ENCODE results near the gene CSF2. TPM values are rescaled to one million over a fixed set of nuclear protein-coding genes. Genes with fewer than 3 reads are reported as not detected.

CSF2 gene
- total RNA-seq: not detected

DNA sequence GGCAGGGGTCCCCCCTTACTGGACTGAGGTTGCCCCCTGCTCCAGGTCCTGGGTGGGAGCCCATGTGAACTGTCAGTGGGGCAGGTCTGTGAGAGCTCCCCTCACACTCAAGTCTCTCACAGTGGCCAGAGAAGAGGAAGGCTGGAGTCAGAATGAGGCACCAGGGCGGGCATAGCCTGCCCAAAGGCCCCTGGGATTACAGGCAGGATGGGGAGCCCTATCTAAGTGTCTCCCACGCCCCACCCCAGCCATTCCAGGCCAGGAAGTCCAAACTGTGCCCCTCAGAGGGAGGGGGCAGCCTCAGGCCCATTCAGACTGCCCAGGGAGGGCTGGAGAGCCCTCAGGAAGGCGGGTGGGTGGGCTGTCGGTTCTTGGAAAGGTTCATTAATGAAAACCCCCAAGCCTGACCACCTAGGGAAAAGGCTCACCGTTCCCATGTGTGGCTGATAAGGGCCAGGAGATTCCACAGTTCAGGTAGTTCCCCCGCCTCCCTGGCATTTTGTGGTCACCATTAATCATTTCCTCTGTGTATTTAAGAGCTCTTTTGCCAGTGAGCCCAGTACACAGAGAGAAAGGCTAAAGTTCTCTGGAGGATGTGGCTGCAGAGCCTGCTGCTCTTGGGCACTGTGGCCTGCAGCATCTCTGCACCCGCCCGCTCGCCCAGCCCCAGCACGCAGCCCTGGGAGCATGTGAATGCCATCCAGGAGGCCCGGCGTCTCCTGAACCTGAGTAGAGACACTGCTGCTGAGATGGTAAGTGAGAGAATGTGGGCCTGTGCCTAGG, at the start of gene CSF2:
Gene CSF2, plus strand, starts transcription at position 559 of the 783 bp plus-strand sequence. Its CDS starts 35 bp downstream, at position 594.
- DNase-seq: no peak

DNA sequence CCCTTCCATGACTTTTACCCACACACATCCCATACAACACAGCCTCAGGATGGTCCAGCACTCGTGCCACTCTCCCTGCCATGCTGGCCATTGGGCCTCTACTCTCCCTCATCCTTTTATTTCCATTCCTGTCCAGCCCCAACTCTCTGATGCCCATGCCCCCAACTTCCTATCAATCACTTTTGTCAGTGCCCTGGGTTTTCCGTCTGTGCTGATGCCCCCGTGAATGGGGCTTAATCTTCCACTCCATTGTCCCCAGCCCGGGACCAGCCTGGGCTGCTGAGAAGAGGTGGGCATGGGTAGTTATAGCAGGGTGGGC, 49.5 kb upstream of the CSF2 start:
- no peak for DNase-seq

DNA sequence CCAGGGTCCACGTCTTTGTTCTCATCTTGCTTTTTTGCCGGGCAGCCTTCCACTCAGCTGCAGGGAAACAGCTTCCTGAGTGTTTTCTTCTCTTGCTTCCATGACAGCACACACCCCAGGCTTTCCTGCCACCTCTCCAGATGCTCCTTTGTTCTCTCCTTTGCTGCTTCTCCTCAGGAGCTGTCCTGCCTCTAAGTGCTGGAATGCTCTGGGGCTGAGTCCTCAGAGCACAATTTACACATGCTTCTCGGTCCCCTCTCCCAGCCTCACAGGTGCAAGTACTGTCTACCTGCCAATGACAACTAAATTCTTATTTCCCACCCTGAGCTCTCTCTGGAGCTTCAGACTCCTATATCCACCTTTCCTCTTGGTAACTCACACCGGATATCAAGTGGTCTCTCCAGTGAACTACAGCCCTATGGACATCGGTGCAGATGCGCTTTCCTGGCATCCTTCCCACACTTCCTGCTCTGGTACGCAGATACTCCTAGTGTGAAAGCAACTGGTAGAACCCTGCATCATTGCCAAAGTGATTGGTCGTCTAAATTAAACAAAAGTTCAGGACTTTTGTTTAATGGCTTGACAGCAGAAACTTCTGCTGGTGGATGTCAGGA, 48.7 kb upstream of the CSF2 start:
- DNase-seq: no peak

DNA sequence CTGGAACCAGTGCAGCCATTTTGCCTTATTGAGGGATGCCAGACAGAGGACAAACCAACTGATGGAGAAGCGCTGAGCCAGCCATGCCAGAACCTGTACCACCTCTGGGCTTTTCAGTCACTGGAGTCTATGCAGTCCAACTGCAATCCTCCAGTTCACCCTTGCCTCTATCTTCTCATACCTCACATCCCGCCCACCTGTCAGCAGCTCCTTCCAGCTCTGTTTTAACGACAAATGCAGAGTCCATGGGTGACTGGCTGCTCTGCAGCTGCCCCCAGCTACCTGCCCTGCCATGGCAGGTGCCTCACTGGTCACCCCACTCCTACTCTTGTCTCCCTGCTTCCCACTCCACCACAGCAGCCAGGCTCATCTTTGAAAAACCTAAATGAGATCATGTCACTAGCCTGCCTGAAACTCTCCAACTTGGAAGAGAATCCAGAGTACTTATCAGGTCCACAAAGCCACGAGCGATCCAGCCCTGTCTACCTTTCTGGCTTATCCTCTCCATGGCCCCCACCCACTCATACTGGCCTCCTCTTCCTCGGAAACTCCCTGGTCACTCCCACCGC, 48.1 kb upstream of the CSF2 start:
- DNase-seq: no peak

DNA sequence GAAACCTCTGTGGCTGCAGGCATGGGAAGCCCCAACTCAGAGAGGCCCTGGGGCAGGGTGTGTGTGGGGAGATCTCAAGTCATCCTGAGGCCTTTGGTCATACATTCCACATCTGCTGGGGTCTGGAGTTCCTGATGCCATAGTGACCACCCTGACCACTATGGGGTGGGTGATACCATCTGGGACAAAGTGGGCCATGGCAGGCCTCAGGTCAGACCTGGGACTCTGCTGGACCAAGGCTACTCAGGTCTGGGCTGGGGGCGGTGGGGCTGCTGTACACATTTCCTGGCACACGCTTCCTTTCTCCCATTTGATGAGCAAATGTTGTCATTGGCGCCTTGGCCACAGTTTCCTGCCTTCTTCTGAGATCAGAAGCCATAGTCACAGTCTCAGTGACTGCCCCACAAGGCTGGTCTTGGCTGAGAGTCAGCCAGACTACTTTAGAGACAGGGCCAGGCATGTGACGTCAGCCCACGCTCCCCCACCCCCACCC, 47.0 kb upstream of the CSF2 start:
- no peak for DNase-seq

DNA sequence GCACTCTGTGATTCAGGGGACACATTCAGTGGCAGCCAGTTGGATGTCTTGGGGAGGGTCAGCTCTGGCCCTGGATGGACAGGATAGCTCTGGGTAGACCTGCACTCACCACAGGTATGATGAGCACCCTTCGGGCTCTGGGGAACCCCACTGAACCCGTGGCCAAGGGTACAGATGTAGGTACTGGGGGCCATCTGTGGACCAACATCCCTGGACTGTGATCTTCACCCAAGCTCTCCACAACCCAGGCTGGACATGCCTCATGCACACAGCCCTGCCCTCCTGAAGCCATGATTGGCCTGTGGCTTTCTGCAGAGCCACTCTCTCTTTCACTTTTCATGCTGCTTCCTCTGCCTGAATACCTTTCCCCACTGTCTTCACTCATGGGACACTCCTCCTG, 46.6 kb upstream of the CSF2 start:
- DNase-seq: no peak

DNA sequence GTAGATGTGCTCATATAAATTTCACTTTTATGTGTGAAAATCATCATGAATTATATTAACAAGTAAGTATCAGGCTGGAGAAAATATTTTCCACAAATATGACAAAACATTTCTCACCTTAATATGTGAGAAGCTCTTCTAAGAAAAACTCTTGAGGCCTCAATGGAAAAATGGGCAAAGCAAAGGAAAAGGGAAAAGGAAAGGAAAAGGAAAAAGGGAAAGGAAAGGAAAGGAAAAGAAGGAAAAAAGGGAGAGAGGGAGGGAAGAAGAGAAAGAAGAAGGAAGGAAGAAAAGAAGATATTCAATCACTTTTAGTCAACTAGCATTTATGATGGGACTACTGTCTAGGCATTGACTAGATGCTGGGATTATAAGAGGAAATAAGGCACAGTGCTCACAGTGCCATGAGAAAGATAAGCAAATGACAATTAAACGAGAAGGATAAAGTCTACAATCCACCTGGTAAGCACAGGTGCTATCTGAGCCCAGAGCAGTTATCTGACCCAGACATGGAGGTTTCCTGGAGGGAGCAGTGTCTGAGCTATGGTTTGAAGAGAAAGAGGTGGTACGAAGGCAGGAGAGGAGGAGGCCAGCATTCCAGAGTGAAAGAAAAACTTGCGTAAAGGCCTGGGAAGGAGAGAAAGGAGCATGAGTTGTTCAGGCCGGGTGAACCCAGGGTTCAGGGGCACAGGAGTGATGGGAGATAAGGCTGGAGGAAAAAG, 43.8 kb upstream of the CSF2 start:
- DNase-seq: no peak

DNA sequence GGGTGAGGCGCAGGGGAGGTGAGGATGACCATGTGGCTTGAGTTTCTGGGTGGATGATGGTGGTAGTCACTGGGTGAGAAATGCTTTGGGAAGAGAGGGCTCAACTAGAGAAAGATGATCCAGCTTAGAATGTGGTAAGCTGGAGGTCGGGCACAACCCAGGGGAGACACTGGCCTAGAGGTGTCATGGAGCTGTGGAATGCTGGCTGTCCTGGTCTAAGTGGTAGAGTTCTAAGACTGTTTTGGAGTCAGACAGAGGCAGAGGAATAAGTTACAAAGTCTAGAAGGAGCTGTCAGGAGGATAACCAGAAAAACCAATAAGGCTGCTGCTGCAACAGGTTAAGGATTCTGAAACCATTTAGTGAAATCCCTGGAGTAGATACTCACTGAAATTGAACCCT, 43.0 kb upstream of the CSF2 start:
- DNase-seq: no peak

DNA sequence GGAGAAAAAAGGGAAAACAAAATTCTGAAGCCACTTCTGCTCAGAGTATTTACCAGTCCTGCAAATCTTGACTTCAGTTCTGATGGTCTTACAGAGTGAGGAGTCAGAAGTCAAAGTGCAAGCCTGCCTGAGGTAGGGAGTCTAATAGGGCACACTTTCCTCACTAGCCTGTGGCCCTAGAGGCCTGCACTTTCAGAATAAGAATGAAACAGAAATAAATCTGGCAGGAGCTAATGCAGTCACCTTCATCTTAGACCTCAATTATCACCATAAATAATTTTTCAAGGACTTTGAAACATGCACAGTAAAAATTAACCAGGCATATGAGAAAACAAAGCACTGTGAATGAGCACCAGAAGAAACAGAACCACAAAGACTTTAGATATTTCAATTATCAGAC, 41.4 kb upstream of the CSF2 start:
- no peak for DNase-seq

DNA sequence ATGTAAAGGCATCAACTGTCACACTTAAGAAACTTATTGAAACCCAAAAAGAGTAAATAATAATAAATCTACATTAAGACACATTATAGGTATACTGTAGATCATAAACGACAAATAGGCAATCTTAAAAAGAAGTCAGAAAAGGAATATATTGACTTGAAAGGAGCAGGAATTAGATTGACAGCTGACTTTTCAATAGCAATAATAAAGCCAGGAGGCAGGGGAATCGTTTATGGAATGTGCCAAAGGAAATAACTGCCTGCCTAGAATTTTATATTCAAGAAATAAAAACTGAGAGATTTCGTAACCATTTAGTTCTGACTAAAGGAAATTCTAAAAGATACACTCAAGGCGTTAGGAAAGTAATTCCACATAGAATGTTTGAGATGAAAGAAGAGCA, 40.5 kb upstream of the CSF2 start:
- DNase-seq: no peak

DNA sequence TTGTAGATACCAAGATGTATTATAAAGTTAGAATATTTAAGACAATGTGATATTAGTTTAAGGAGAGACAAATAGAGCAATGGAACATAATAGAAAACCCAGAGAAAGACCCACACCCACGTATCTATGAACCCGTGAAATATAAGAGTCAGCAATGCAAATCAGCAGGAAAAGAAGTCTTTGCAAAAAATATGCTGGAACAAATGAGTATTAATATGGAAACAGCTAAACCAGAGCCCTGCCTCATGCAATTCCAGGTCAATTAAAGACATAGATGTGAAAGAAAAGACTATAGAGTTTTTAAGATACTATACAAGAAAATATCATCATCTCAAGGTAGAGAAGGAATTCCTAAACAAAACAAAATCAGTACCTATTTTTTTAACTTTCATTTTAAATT, 36.2 kb upstream of the CSF2 start:
- no peak for DNase-seq

DNA sequence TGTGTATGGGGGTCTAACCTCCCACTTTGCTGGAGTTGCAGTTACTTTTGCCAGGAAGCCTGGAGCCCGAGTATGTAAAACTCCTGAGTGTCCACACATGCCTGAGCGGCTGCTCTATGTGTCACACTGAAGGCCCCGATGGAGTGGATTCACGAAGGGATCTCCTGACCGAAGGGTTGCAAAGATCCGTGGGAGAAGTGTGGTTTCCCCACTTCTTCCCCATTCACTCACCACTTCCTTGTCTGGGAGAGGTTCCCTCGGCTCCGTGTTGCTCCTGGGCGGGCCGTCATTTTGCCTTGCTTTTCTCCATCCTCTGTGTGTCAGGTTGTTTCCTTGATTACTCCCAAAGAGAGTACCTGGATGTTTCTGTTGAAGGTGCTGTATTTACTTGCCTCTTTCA, 29.4 kb upstream of the CSF2 start:
- no peak for DNase-seq

DNA sequence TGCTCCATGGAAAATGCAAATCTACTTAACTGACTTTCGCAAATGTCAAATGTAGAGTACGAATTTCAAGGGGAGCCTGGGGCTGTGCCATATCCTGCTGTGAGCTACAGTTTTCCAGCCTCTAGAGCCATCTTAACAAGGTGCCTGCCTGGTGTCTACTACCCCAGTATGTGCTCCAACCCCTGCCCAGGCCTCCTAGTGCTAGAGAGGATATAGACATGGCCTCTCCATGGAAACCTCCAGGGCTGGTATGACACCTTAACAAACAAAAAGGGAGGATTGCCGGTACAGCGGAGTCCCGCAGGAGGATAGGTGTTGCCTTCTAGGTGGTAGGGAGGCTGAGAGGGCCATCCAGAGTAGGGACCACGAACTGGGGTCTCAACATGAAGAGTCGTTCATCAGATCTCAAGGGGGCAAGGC, 26.7 kb upstream of the CSF2 start:
- DNase-seq: no peak

DNA sequence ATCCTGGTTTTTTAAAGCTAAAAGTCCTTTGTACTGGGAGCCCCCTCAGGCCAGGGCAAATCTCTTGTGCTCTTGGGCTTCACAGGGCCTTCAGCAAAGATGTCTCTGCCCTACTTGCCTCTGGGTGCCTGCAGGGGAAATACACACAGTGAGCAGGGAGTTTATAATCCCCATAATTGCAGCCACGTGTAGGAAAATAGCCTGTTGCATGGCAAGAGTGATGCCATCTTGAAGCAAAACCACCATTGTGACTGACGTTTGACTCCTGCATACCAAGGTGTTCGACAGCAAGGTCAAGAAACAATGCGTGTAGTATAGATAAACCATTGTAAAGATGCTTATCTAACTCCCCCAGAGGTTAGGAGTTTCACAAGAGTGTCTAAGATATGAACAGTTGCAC, 24.5 kb upstream of the CSF2 start:
- no peak for DNase-seq

DNA sequence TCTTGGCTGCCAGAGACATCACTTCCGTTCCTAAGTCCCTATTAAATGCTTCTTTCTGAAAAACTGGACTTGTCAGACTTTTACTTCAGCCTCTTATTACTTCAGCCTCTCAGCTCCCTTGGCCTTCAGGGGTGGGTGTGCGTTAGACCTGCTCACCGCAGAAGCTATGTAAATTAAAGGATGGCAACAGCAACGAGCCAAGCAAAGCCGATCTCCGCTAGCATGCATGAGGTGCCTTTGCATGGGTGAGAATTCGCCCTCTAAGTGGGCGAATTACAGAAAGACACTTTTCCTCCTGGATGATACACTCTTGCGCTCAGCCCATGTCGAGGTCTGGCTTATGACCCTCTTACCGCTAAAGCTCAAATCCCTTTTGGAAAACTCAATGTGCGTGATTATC, 24.0 kb upstream of the CSF2 start:
- DNase-seq: no peak

DNA sequence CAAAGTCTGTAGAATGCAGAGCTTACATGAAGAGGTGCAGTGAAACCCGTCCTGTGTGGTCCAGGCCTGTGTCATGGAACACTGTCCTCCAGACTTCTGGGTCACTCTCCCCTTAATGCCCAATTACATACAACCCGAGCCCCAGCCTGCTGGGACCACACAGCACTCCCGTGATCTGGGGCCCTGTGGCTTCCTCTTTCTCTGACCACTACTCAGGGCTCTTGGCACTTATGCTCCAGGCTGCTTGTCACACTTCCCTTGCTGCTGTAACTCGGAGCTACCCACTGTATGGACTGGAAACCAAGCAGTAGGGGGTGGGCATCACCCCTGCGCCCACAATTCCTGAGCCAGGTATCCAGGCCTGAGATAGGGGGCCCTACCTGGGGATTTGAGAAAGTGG, 23.5 kb upstream of the CSF2 start:
- DNase-seq: no peak

DNA sequence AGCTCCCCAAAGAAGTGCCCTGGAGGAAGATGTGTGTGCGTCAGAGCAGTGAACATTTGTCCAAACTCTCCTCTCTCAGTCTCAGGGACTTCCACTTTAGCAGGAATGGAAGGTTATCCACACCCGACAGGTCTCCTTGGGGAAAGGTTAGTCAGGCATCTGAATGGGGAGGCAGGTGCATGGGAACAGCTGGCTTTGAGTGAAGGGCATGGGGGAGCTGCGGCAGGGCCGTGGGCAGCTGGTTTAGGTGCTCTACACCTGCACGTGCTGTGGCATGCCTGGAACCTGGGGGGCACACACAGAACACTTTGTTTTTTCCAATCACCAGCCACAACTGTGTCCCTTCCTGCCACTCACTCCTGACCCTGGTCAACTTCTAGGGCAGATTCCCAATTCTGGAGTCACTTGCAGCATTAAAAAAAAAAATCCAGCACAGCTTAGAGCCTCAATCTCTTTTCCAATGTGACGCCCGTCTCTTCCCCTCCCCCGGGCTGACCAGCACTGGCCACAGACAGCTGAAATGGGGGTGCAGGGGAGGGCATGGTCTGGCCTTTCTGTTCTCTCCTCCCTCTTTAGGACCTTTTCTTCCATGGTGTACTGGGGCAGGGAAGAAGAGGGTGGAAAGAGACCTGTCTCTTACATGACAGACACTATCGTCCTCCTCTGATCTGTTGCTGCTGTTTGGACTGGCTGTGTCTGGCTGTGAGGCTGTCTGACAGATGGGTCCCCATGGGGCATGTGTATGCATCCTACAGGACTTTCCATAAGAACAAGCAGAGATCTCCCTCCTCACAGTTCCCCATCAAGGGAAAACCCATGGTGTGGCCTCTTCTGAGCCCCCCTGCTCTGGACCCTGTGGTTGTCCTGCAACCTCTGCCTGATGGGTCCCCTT, 22.7 kb upstream of the CSF2 start:
- no peak for DNase-seq

DNA sequence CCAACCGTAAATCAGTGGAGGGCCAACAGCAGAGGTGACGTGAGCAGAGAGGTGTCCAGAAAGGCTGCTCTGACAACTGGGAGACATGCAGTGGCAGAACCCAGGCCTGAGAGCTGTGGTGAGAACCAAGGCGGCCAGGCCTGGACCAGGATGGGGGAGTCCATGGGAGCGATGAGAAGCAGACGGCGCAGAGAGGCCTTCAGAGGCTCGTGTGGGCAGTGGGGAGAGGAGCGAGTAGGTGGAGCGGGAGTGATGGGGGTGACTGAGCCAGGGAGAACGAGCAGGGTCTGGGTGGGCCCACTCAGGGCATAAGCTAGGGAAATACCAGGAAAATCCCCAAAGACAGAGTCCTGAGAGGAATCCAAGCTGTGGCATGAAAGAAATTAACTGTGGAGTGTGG, 21.1 kb upstream of the CSF2 start:
- DNase-seq: no peak

DNA sequence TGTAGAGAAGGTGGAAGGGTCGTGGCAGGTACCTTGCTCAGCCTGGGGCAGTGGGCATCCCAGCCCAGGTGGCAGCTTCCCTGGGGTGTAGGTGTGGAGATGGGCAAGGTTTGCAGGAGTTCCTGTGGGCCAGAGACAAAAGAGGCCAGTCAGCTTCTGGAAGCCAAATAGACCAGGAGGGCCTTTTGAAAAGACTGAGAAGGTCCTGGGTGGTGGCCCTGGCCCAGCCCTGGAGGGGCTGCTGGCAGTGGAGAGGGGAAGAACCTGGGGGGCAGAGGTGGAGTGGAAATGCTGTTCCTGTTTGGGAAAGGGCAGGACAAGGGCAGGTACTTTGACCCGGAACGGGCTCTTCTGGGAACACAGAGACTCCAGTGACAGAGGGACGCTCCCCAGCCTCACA, 20.1 kb upstream of the CSF2 start:
- no peak for DNase-seq

DNA sequence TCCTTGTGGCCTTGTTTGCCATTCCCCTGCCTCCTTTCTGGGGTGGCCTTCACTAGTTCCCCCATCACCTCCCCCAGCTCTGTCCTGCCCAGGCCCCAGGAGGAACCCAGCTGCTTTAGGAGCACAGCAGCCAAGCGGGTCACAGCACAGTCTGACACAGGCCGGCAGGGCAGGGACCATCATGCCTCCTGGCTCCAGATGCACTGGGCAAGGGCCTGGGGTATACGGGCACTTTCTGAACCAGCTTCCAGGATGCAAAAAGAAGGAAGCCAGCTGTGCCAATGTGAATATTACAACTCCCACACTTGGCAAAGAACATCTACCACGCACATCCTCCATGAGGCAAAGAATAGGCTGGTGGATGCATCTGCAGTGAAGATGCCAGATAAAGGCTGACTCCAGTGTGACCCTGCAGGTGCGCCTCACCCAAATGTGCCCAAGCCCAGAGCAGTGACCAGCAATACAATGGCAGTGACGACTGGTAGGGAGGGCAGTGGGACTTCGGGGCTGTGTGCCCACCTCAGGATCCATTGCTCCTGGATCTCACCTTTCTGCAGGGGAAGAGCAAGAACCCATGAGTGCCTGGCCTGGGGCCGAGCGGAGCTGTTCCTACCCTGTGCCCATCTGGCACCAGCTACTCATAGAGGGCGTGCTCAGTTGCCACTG, 19.4 kb upstream of the CSF2 start:
- no peak for DNase-seq

DNA sequence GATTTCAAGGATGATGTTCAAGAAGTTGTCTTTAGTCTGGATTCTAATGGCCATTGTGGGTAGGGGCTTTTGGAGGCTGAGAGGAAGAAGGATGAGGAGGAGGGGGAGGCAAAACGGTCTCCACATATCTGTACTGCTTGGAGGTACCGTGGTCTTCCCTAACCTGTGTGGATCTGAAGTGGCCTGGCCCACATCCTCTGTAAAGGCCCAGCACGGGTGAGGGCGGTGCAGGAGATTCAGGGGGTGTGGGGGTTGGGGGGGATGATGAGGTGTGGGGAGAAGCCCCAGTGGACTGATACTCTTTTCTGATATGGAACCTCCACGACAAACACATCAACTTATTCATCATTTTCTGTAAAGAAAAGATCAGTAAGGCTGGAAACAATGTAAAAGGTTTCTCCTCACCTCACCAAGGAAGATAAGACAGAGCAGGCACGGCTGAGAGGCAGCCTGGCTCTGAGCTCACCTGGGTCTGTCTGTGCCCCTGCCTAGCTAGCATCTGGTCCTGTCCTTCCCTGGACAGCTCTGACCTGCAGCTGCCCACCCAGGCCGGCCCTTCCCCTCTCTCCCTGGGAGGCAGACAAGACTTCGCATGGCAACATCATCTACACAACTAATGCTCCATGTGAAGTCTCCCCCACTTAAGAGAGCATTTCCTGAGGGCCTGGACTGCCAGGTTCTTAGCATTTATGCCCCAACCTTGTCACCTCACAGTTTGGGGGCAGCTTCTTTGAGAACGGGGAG, 18.7 kb upstream of the CSF2 start:
- no peak for DNase-seq
